Measurements from ENCODE around the gene NUP210L. TPM values are rescaled to one million over a fixed set of nuclear protein-coding genes. Genes with fewer than 3 reads are reported as not detected.

Gene NUP210L
- total and polyA plus RNA-seq, 9 of the 15 experiments (the other 6 are each of a cell fraction or from before 2014, with no cell fraction given): 0.01 to 0.04 TPM; not detected in 7

DNA sequence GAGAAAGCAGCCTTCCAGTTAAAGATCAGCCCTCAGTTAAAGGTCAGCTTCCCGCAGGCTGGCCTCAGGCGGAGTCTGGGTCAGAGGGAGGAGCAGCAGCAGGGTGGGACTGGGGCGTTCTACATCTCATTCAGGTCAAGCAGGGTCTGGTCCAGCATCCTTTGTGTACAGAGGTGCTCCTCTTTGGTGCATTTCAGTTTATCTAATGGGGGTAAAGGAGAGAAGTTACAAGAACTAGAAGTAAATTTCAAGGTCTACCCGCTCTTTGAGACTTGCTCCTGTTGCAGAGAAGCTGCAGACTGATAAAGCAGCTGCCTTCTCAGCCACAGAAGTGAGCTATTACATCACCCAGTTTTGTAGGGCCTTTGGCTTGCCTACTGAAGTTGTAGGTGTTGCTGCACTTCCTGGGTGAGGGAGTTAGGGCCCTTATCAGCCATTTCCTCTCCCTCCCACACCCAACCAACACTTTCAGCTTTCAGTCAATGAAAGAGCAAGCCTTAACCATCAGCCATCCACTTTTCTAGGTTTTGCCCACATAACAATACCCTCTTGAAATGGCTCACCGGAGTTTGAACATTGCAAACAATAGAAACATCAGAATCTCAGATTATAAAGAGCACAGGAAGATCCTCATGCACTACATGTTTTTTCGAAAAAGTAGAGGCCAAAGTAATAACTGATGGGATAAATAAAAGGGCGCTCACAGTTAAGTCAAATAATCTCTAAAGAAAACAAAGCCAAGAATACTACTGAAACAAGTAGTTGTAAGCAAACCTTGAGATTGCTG lies 2.8 kb upstream of the NUP210L start (continued):
- TF ChIP-seq MITF (IDR thresholded peaks at IDR 0.05) (no peak), COPS2 (conservative IDR thresholded peaks at IDR 0.05) (no peak), POLR2AphosphoS5 (IDR thresholded peaks at IDR 0.05; ENCODE audit: control insufficient read depth, insufficient read depth, low read depth, low read length) (peak; percentile 81), XRCC4 (IDR thresholded peaks at IDR 0.05; ENCODE audit: extremely low read depth, insufficient read depth, insufficient read length) (no peak), KLF6 (CRISPR knock-in tag; IDR thresholded peaks at IDR 0.05; ENCODE audit: borderline replicate concordance) (peak; percentile 45; the same call in 1 of the 2 replicates), MAFF (IDR thresholded peaks at IDR 0.05; ENCODE audit: low read length) (no peak), RFX5 (IDR thresholded peaks at IDR 0.05; ENCODE audit: low read depth, low read length) (no peak), ZBTB40 (IDR thresholded peaks at IDR 0.05) (no peak), ZBTB40 (CRISPR knock-in tag; IDR thresholded peaks at IDR 0.05) (no peak), ZKSCAN1 (IDR thresholded peaks at IDR 0.05; ENCODE audit: low read depth, low read length) (peak; percentile 84), TRIM24 (IDR thresholded peaks at IDR 0.05) (peak; percentile 82 to 91)
- TF ChIP-seq, protein P1, sequence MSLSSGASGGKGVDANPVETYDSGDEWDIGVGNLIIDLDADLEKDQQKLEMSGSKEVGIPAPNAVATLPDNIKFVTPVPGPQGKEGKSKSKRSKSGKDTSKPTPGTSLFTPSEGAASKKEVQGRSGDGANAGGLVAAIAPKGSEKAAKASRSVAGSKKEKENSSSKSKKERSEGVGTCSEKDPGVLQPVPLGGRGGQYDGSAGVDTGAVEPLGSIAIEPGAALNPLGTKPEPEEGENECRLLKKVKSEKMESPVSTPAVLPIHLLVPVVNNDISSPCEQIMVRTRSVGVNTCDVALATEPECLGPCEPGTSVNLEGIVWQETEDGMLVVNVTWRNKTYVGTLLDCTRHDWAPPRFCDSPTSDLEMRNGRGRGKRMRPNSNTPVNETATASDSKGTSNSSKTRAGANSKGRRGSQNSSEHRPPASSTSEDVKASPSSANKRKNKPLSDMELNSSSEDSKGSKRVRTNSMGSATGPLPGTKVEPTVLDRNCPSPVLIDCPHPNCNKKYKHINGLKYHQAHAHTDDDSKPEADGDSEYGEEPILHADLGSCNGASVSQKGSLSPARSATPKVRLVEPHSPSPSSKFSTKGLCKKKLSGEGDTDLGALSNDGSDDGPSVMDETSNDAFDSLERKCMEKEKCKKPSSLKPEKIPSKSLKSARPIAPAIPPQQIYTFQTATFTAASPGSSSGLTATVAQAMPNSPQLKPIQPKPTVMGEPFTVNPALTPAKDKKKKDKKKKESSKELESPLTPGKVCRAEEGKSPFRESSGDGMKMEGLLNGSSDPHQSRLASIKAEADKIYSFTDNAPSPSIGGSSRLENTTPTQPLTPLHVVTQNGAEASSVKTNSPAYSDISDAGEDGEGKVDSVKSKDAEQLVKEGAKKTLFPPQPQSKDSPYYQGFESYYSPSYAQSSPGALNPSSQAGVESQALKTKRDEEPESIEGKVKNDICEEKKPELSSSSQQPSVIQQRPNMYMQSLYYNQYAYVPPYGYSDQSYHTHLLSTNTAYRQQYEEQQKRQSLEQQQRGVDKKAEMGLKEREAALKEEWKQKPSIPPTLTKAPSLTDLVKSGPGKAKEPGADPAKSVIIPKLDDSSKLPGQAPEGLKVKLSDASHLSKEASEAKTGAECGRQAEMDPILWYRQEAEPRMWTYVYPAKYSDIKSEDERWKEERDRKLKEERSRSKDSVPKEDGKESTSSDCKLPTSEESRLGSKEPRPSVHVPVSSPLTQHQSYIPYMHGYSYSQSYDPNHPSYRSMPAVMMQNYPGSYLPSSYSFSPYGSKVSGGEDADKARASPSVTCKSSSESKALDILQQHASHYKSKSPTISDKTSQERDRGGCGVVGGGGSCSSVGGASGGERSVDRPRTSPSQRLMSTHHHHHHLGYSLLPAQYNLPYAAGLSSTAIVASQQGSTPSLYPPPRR (CRISPR knock-in tag; IDR thresholded peaks at IDR 0.05; ENCODE audit: borderline replicate concordance): no peak

Data from K562 (cell line).